ENCODE measurements around the gene KIF1A. TPM values are rescaled to one million over a fixed set of nuclear protein-coding genes. Genes with fewer than 3 reads are reported as not detected.

The KIF1A gene
- total and polyA plus RNA-seq, 2 donors (not counting 3 experiments of a cell fraction or from before 2014, with no cell fraction given): 0.11 to 0.64 TPM

- no peaks in the 10 kb centered on the region for H3K79me2 ChIP-seq (ENCODE audit: control insufficient read depth, insufficient read depth, low read length)
- H3K9me3 ChIP-seq (replicated peaks; ENCODE audit: control insufficient read depth, insufficient read depth, low read length): no peaks in the 10 kb centered on the region
- TF ChIP-seq POLR2AphosphoS5 (IDR thresholded peaks at IDR 0.05; ENCODE audit: insufficient read depth, low read depth, low read length) (no peak), CTCF (IDR thresholded peaks at IDR 0.05; ENCODE audit: extremely low read depth in 1 of 2, insufficient read depth in 1 of 2, low read depth in 1 of 2, low read length in 2 of 2) (no peak), MYC (IDR thresholded peaks at IDR 0.05; ENCODE audit: low read depth, low read length) (no peak), GATA2 (IDR thresholded peaks at IDR 0.05; ENCODE audit: insufficient read depth, insufficient read length, low read depth, low read length) (no peak), FOS (IDR thresholded peaks at IDR 0.05; ENCODE audit: borderline replicate concordance, insufficient read depth, low read length) (no peak), POLR2A (IDR thresholded peaks at IDR 0.05; ENCODE audit: low read depth, low read length) (no peak), EZH2 (IDR thresholded peaks at IDR 0.05; ENCODE audit: borderline replicate concordance, low read depth, low read length, severe bottlenecking) (no peak), JUN (IDR thresholded peaks at IDR 0.05; ENCODE audit: borderline replicate concordance, insufficient read depth, insufficient read length, low read depth) (no peak)
- TF ChIP-seq, protein P1, sequence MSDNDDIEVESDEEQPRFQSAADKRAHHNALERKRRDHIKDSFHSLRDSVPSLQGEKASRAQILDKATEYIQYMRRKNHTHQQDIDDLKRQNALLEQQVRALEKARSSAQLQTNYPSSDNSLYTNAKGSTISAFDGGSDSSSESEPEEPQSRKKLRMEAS (IDR thresholded peaks at IDR 0.05; ENCODE audit: insufficient read depth, insufficient read length): no peak
- H3K4me2 ChIP-seq (ENCODE audit: insufficient read depth, low read length): no peak overlapping the region
- H3K27ac ChIP-seq (ENCODE audit: insufficient read depth, low read depth, low read length): no peak overlapping the region
- no peaks in the 10 kb centered on the region for H3K36me3 ChIP-seq (ENCODE audit: control insufficient read depth in 2 of 2, extremely low read depth in 1 of 2, insufficient read depth in 2 of 2, low read length in 2 of 2)
- dilution Hi-C loops (cut with MboI; ENCODE audit: extremely low pct_ligation_motif_present, low sequenced_read_pairs): no loop called here
- no peaks in the 10 kb centered on the region for H3K4me1 ChIP-seq (ENCODE audit: control insufficient read depth, extremely low read depth, insufficient read depth, low read length)
- no TSS peak for BruUV-seq (replicated peaks)
- no peak for DNase-seq (ENCODE audit: low read depth, low spot score)
- no peak overlapping the region for H2AFZ ChIP-seq (ENCODE audit: low read depth, low read length)
- no peaks in the 10 kb centered on the region for H3K9me1 ChIP-seq (replicated peaks; ENCODE audit: control insufficient read depth, extremely low read depth, insufficient read depth, low read length)
- intact Hi-C loops (cut with micrococcal nuclease): loop anchor here (1.0 to 10.0 kb wide), 7 partner anchors 64 to 809 kb away; partner anchors contain the start of genes HDLBP, PASK and SEPTIN2
- H3K27me3 ChIP-seq (ENCODE audit: control insufficient read depth in 2 of 2, insufficient read depth in 2 of 2, low read length in 2 of 2): no peaks in the 10 kb centered on the region
- H3K9ac ChIP-seq (replicated peaks; ENCODE audit: extremely low read depth, insufficient read depth, low read length): no peak overlapping the region
- FAIRE-seq: no peak
- ChIA-PET CTCF (interaction anchor here (0.5 to 1.4 kb wide), 27 partner anchors 10 to 809 kb away, joined by 3 to 11 read pairs (median 3); partner anchors contain the start of genes PASK and SNED1), POLR2A (no interaction called here)
- H4K20me1 ChIP-seq (replicated peaks; ENCODE audit: control insufficient read depth, extremely low read depth, insufficient read depth, low read length): no peaks in the 10 kb centered on the region
- H3K4me3 ChIP-seq (replicated peaks in 1 of 3; ENCODE audit: insufficient read depth in 1 of 3, low read depth in 1 of 3, low read length in 3 of 3): no peak overlapping the region
Measured at GRCh38 chr2:240850756-240851077, 30.7 kb upstream of the KIF1A start.

Measured in endothelial cell of umbilical vein (primary cell).